HG02623 (cell line): ENCODE measurements around the gene SEL1L.
"Not testable (repeated sequence)": the region's sequence is repeated elsewhere in the genome, so short reads cannot be mapped to it uniquely, and the experiment has no call there.

Source experiments
- ATAC-seq: cut with Tn5 transposase; IDR thresholded peaks from one replicate; pipeline ENCODE4 v1.9.1; 2021; ENCODE audit warnings: moderate library complexity; ENCODE audit not compliant: unreplicated experiment

The SEL1L gene

DNA sequence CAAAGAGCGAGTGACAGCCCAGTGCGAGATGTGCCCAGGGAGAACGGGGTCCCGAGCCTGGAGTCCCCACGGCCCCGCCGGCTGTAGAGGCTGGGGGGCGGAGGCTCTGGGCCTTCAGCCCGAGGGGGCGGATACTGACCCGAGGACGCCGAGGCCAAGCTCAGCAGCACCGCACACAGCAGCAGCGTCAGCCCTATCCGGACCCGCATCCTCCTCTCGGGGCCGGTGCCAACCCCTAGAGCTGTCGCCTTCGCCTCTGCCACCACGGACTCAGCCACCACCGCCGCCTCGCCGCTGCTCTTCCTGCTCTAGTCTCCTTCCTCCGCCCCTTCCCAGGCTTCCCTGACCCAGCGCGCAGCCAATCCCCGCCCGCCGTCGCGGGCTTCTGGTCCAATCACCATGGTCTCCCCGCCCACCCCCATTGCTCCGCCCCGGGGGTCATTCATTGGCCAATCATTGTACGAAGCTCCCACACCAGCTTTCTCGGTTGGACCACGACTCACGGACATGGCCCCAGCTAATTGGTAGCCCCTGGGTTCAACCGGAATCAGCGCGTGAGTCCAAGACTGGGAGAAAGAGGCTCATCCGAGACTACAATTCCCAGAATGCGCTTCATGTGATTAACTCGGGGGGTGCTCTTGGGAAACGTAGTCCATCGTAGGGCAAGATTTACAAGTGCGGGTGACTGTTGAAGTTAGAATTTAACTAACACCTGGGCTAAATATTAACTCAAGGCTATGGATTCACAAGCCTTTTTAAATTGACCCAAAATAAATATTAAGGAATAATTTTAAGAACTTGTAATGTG, at the start of gene SEL1L:
Gene SEL1L, minus strand, starts transcription at position 318 of the 808 bp plus-strand sequence. Its CDS starts 109 bp downstream, at position 209.
- ATAC-seq: peak; percentile 90

DNA sequence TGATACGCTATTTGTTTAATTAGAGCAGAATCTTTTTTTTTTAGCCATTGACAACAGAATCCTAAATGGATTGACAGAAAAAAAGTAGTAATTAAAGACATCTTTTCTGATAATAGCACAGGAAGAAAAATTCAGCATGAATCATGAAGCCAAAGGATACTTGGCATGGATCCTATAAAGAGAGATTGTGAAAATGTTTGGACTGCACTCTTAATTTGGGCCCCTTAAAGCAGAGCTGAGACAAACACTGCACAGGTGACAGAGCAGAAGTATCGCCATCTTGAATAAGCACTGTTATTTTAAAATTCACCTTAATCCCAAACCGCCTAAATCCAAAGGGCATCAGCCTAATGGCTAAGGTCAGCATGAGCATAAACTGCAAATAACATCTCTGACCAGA, 48.8 kb upstream of the SEL1L start:
- no peak for ATAC-seq

DNA sequence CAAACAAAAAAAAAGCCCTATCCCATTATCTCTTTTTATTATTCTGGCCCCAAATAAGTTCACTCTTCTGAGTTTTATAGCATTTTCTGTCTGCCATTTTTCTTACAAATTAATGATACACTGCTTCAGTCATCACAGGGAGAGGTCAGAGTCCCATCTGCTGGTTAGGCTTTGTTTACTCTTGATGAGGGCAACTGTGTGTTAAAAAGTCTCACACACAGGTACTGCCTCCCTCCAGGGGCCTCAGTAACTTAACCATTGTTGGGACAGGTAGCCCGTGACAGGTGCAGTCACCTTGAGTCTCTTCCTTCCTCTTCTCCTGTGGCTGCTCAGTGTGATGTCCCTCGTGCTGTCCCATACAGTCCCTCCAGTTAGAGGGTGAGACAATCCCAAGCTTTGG, 45.5 kb upstream of the SEL1L start:
- ATAC-seq: no peak

DNA sequence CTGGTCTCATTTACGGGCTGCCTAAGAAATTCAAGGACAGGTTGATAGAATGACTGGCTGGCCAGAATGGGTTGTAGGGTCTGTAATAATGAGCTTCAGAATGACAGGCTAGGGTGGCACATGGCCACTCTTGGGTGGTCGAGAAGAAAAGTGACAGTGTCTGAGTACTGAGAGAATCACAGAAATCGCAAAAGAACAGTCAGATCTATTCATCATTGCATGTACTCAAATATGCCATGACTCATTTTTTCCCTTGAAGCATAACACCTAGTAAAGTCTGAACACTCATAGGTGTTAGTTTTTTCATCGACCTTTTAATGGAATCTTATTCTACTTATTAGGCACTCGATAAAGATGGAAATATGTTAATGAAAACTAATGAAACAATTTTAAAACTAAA, 37.8 kb upstream of the SEL1L start:
- ATAC-seq: no peak

DNA sequence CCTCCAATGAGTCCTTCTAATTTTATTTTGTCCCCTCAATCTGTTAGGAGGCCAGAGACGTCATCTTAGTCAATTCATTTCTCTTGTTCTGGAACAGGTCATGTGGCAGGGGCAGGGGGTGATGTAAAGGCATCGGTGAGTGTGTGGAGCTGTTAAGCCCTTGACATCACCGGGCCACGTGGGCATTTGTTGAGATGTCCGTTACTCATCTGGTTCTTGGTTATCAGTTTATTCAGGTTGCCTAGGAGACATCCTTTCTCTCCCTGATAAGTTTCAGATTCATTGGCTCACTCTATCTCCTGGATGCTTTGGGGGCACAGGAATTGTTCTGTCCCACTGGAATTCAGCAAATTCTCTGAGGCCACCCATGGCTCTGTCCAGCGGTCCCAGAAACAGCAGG, 33.6 kb upstream of the SEL1L start:
- no peak for ATAC-seq

DNA sequence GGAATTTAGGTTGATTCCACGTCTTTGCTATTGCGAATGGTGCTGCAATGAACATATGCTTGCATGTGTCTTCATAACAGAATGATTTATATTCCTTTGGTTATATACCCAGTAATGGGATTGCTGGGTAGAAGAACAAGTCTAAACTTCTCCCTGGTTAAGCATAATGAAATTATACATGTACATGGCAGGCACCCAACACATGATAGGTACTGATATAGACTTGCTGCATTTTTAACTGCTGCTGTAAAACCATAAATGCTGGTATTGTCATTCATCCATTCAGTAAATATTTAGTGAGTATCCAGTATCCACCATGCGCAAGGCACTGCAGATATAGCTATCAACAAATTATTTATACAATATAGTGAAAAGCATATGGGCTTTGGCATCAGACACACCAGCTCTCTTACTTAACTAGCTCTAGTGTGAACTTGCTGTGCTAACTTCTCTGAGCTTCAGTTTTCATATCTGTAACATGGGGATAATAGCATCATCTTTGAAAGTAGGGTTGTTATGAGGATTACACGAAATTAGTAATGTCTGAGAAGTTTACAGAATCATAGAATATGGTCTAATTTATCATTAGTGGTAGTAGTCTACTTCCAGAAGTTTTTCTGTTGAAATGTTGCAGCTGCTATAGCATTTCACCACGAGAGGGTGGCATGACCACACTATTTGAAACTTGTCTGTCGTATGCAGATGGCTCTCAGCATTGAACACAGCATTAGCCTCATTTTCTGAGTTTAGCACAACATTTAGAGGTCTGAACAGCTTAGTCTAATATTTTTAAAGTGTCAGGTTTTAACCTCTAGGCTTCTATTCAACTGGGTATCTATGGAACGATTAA, 32.0 kb upstream of the SEL1L start:
- peak; percentile 84 for ATAC-seq

DNA sequence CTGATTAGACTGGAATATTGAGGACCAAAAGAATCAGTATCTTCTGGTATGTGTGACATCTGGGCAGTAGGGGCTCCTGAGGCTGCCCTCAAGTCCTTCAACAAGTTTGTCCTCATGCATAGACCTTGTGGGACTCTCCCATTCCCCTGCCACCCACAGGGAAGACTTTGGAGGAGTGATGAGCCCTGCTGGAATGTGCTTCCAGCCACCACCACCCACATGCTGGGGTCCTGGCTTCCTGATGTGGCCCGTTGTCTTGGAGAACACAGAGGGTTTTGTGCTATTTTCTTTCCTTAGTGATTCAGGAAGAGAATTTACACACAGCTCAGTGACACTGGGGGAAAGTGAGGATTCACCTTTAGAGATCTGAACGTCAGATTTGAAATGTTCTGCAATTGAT, 29.2 kb upstream of the SEL1L start:
- no peak for ATAC-seq

DNA sequence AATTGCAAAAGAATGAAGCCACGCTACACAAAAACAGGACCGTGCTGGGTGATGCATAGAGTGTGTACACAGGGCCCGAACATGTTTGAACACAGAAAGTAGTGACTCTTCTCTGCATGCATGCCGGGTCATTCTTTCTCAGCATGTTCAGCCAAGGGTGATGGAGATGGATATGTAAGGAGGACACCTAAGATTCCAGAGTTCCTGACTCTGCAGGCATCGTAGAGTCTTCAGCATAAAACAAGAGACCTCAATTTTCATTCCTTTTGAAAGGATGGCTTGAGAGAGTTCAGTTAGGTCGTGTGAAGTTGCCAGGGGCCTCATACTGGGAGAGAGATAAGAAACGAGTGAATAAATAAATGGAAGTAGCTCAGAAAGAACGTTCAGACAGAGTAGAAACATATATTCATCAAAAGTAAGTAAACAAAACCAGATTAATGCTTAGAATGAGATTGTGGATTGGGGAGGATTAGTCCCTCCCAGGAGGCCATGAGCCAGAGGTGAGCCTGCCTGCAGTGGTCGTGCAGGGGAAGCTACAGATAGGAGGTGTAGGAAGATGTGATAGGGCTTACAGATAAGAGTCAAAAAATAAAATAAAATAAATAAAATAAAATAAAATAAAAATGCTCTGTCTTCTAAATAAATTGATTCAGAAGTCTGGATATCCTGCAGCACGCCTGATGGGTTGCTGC, 27.6 kb upstream of the SEL1L start:
- no peak for ATAC-seq

DNA sequence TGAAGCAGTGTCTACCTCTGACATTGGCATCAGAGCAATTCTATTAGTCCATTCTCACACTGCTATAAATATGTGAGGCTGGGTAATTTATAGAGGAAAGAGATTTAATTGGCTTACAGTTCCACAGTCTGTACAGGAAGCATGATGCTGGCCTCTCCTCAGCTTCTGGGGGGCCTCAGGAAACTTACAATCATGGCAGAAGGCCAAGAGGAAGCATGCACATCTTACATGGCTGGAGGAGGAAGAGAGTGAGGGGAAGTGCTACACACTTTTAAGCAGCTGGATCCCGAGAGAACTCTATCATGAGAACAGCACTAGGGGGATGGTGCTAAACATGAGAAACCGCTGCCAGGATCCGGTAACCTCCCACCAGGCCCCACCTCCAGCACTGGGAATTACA, 25.7 kb upstream of the SEL1L start:
- ATAC-seq: no peak

DNA sequence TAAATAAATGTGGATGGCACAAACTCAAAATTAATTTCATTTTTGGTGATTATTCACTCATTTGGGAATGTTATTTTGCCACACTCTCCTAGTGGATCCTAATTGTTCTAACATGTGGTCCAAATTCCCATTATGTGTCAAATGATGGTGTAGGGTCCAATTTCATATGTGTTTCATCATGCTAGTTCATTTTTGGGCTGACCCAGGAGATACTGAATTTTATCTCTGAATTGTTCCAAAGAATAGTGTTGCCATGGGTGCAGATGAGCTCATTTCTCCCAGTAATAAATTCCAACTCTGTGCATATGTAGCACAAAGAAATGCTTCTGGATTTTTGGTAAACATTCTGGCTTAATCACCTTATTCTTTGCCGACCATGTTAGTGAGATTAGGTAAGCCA, 23.5 kb upstream of the SEL1L start:
- ATAC-seq: no peak

DNA sequence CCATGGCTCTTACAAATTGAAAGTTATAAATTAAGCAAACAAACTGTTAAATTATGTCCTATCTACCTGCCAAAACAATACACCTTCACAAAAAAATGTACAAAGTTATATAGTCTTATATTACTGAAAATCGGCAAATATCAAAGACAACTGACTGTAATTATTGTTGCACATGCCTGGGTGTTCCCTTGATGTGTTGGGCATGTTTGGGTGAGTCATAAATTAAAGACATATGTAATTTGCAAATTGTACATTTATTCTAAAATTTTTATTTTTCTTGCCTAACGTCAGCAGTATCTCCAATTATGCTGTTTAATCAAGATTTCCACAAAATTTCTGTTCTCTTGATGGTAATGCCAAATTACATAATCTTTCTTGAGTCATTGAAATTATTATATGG, 22.0 kb upstream of the SEL1L start:
- ATAC-seq: no peak

DNA sequence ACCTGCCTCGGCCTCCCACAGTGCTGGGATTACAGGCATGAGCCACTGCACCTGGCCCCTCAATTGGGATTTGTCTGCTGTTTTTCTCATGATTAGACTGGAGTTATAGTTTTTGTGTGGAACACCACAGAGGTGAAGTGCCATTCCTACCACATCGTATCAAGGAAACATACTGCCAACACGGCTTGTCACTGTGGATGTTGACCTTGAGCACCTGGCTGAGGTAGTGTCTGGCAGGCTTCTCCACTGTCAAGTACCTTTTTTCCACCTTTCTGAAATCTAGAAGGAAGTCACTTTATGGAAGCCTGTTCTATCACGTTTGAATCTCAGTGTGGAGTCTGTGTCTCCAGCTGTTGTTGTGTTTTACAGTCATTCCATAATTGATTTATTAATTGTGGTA, 21.4 kb upstream of the SEL1L start:
- ATAC-seq: no peak

DNA sequence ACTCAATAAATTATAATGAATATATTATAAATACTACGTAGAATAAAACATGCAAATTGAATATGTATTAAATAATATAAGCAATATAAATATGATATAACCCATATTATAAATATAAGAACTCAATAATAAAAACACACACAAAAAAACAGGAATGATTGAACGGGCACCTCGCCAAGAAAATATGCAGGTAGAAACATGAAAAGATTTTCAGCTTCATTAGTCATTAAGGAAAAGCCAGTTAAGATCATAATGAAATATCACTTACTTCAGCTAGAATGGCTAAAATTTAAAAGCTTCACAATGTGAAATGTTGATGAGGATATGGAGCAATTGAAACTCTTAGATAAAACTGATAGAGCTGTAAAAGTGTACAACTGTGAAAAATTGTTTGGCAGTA, 17.8 kb upstream of the SEL1L start:
- no peak for ATAC-seq

DNA sequence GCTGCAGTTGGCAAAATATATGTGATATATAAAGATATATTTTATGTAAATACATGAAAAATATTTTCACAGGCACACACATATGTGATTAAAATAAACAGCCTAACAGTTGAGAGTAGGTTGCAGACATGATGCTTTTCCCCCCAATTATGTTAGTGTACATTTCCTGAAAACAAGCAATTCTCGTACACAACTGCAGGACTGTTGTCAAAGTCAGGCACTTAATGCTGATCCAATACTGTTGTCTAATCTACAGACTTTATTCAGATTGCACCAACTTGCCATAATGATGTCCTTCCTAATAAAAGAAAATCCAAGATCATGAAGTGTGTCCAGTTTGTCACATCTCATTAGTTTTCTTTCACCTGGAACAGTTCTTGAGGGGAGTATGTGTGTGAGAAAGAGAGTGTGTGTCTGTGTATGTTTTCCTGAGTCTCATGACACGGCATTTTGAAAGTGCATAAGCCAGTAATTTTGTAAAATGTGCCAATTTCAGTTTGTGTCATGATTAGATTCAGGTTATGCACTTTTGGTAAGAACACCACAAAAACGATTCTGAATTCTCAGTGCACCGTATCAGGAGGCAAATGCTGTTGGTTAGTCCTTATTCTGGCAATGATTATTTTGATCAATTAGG, 16.5 kb upstream of the SEL1L start:
- peak; percentile 96 for ATAC-seq

DNA sequence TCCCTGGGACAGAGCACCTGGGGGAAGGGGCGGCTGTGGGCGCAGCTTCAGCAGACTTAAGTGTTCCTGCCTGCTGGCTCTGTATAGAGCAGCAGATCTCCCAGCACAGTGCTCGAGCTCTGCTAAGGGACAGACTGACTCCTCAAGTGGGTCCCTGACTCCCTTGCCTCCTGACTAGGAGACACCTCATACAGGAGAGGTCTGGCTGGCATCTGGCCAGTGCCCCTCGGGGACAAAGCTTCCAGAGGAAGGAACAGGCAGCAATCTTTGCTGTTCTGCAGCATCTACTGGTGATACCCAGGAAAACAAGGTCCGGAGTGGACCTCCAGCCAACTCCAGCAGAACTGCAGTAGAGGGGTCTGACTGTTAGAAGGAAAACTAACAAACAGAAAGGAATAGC, 7.6 kb upstream of the SEL1L start:
- ATAC-seq: not testable (repeated sequence)

DNA sequence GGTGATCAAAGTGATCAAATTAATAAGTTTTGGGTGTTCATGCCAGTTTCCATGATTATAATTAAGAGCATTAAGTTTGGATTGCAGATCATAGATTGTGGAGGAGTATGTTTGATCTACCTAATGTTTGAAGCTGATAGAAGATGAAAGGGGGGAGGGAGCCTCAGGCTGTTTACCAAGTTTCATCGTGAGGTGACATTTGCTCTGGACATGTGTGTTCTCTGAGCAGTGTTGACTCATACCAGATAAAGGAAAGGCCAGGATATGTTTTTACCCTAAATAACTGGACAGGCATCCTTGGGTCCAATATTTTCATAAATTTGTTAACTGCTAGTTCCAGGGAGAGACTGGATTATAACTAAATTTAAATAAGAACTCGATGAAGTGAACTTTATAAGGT, 3.5 kb upstream of the SEL1L start:
- ATAC-seq: no peak

DNA sequence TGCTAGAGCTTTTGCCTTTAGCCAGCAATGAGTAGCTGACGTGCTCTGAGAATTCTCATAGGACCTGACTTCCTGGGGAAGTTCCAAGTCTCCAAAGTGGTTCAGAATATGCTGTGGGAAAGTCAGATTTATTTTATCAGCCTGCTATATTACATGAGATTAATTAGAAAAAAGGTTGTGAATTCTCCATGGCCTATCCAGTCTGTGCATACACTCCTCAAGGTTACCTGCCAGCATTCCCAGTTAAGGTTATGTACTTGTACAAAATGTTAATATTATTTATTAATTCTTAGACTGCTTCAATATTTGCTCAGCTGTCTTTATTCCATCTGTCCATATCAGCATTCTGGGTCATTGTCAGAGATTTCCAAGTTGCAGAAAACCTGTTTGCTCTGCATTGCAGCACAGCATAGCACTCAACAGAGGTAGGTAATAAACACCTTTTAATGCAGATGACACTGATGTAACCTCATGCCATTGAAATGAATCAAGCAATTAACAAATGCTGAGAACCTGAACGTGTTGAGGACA, 2.7 kb upstream of the SEL1L start:
- no peak for ATAC-seq

DNA sequence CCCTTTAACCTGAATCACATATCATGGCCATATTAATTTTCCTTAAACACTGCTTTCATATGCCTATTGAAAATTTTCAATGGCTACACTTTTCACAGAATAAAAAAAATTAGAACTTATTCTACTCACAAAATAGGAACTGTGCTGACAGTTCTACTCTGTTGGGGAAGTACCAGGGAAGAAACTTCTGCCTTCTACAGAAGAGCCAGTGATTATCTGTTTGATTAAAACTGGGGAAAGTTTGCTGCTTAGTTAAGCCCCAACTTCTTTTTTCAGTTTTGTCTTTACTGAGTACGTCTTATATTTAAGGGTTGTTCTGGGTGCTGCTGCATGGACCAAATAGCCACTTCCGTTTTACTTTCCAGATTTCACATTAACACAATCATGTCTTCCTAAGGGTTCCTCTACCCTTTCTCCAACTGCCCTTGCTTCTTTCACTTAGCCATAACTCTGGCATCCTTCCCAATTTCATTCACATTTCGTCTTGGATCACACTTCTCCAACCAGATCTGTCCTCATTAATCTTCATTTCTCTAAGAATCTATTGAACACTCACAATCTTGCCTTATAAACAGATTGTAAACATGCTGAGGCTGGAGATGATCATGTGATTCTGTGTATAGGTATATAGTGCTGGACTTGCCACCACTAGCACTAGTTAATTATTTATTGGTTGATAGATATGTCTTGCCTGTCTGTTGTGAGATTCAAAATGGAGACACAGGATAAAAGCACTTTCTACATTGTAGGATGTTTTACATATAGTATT, 1.9 kb upstream of the SEL1L start:
- peak; percentile 30 for ATAC-seq

DNA sequence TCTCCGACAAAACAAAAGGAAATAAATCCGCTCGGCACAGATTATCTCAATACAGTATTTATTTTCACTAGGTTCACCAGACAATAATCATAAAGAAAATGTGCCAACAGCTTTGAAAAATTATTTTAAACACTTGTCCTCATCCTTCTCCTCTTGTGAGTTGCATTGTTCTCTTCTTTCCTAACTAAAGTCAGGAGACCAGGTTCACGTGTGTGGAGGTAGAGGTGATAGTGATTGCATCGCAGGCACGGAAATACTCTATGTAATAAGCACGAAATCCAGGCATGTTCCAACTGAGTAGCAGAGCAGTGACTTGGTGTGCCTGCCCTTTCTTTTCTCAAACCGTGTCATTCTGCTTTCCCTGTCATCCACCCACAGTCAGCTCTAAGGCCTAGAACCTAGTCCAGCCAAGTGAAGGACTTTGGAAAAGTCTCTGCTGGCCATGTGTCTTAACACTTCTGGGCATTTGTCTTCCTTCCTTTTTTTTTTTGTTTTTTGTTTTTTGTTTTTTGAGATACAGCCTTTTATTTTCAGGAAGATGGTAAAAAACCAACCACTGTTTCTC, 939 bp upstream of the SEL1L start:
- no peak for ATAC-seq

DNA sequence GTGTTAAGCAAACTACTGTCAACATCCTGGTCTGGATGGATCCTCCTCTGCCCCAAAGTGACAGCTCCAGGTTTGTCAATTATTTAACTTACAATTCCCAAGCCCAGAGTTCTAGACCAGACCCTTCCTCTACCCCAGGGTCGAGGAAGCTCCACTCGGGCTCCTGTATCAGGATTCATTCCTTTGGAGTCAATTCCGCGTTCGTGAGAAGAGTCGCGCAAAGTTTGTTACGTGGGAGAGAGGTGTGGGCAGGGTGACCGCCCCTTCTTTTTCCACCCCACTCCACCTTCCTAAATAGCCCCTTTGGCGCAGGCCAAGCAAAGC, 479 bp downstream of the SEL1L start:
- no peak for ATAC-seq
